ENCODE results near the gene PCNX2.

- no peak for TF ChIP-seq CTCF (optimal IDR thresholded peaks at IDR 0.05 in 1 of 3, IDR thresholded peaks at IDR 0.05 in 1 of 3, conservative IDR thresholded peaks at IDR 0.05 in 1 of 3; ENCODE audit: extremely low read depth in 1 of 3, insufficient read depth in 2 of 3, low read length in 3 of 3)
- no peak for TF ChIP-seq EZH2 (IDR thresholded peaks at IDR 0.05; ENCODE audit: low read length)
Observed at GRCh38 chr1:233020426-233020825, 275.1 kb downstream of the PCNX2 start.
